GM12874 (cell line): ENCODE measurements around the gene ATP5MC2.

Experiments
- TF ChIP-seq, protein P1 (sequence below): IDR thresholded peaks from 2 replicates; pipeline ENCODE4 v1.5.1; 2011; ENCODE audit warnings: low read depth, mild to moderate bottlenecking, control low read depth, low read length, moderate library complexity; ENCODE audit not compliant: insufficient read depth

ATP5MC2 gene

GRCh38 chr12:53675701-53676607, at the start of gene ATP5MC2:
ATP5MC2 (minus strand) TSS chr12:53676083; CDS start chr12:53672614, 3,469 bp downstream.
- TF ChIP-seq, protein P1, sequence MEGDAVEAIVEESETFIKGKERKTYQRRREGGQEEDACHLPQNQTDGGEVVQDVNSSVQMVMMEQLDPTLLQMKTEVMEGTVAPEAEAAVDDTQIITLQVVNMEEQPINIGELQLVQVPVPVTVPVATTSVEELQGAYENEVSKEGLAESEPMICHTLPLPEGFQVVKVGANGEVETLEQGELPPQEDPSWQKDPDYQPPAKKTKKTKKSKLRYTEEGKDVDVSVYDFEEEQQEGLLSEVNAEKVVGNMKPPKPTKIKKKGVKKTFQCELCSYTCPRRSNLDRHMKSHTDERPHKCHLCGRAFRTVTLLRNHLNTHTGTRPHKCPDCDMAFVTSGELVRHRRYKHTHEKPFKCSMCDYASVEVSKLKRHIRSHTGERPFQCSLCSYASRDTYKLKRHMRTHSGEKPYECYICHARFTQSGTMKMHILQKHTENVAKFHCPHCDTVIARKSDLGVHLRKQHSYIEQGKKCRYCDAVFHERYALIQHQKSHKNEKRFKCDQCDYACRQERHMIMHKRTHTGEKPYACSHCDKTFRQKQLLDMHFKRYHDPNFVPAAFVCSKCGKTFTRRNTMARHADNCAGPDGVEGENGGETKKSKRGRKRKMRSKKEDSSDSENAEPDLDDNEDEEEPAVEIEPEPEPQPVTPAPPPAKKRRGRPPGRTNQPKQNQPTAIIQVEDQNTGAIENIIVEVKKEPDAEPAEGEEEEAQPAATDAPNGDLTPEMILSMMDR, result peak; percentile 99

DNA sequence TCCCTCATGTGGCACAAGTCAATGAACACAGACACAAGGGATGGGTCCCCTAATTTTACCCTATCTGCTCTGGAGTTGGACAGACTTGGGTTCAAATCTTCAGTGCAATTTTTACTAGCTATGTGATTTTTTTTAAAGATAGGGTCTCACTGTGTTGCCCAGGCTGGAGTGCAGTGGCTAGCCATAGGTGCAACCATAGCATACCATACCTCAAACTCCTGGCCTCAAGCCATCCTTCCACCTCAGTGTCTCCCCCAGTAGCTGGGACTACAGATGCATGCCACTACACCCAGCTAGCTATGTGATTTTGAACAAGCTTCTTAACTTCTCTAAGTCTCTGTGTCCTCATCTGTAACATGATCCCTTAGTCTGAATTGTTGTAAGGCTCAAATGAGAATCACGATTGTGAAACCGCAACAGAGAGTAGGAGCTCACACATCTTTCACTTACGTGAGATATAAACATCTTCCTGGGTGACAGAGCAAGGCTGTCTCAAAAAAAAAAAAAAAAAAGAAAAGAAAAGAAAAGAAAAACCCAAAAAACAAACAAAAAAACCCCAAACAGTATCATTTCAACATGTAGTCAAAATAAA, 46.7 kb upstream of the ATP5MC2 start:
- TF ChIP-seq, protein P1, result no peak

GRCh38 chr12:53720946-53721345, 45.1 kb upstream of the ATP5MC2 start:
- TF ChIP-seq, protein P1, result no peak

- TF ChIP-seq, protein P1, result no peak
Observed at GRCh38 chr12:53719649-53720048, 43.8 kb upstream of the ATP5MC2 start.

DNA sequence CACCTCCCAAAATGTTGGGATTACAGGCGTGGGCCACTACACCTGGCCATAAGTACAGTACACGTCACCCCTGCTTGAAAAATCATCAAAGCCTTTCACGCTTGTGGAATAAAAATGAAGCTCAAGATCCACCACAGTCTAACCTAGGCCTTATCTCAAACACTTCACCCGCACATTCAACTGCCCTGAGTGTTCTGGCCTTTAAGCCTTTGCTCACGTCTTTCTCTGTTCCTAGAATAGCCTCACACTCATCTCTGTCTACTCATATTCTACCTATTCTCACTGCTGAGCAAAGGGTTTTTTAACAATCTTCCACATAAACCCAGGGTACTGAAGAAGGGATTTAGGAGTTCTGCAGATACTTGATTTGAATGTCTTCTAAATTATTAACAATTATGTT, 41.4 kb upstream of the ATP5MC2 start:
- TF ChIP-seq, protein P1, result no peak

- TF ChIP-seq, protein P1, result no peak
Observed at GRCh38 chr12:53714004-53714403, 38.1 kb upstream of the ATP5MC2 start.

GRCh38 chr12:53713516-53713915, 37.6 kb upstream of the ATP5MC2 start:
- TF ChIP-seq, protein P1, result no peak
